Heart left ventricle (tissue), 16 donors: ENCODE results near the gene CRLF1. TPM values are rescaled to one million over a fixed set of nuclear protein-coding genes. Genes with fewer than 3 reads are reported as not detected.

ENCODE experiments used
- ATAC-seq, 4 donors: fragments of 200-7000 bp; cut with Tn5 transposase; one replicate each; pipeline ENCODE4 v1.9.1; 2020 to 2022; ENCODE audit warnings: moderate library complexity in 4 of 4, mild to moderate bottlenecking in 3 of 4, moderate number of reproducible peaks in 1 of 4
- DNase-seq, 5 donors: peaks; one replicate each; pipeline ENCODE4 v3.0.0-alpha.2; 2020
- H3K27ac ChIP-seq, 12 donors: fragments of 200-600 bp; sonication (generic) in 4 of 12; one replicate each; pipeline versions ENCODE4 v1.5.0 to v1.8.0; 2016 to 2022; ENCODE audit warnings: mild to moderate bottlenecking in 2 of 12
- H3K27me3 ChIP-seq, 9 donors: fragments of 200-600 bp; sonication (generic) in 2 of 9; one replicate each; pipeline versions ENCODE4 v1.5.1 to v1.8.0; 2016 to 2022; ENCODE audit warnings: mild to moderate bottlenecking in 3 of 9
- H3K36me3 ChIP-seq, 9 donors: fragments of 200-600 bp; sonication (generic) in 2 of 9; one replicate each; pipeline versions ENCODE4 v1.5.0 to v1.8.0; 2018 to 2022; ENCODE audit warnings: mild to moderate bottlenecking in 2 of 9
- H3K4me1 ChIP-seq, 12 donors: fragments of 200-600 bp; sonication (generic) in 4 of 12; one replicate each; pipeline versions ENCODE4 v1.5.0 to v1.8.0; 2016 to 2022; ENCODE audit warnings: mild to moderate bottlenecking in 3 of 12
- H3K4me3 ChIP-seq, 12 donors: fragments of 200-600 bp; sonication (generic) in 4 of 12; one replicate each; pipeline versions ENCODE4 v1.5.0 to v1.8.0; 2017 to 2022; ENCODE audit warnings: mild to moderate bottlenecking in 9 of 12, moderate library complexity in 4 of 12
- H3K9me3 ChIP-seq, 12 donors: fragments of 200-600 bp; sonication (generic) in 4 of 12; one replicate each; pipeline versions ENCODE4 v1.5.0 to v1.8.0; 2016 to 2022; ENCODE audit warnings: mild to moderate bottlenecking in 1 of 12
- POLR2A ChIP-seq, 2 donors: fragments of 450-650 bp; IDR thresholded peaks; one replicate each; pipeline ENCODE4 v1.6.1; 2017; ENCODE audit warnings: antibody characterized with exemption in 2 of 2, mild to moderate bottlenecking in 2 of 2, moderate library complexity in 2 of 2
- WGBS, 4 donors: extraction: QIAGEN DNeasy Blood & Tissue Kit in 2 of 4; methylation state at CpG; one replicate each; pipeline versions ENCODE4 v1.1.5 to v1.1.7; 2013 to 2018; 5-methylcytosine and 5-hydroxymethylcytosine counted together
- intact Hi-C, 10 donors: fragments of 100-400 bp; cut with DNase I; formaldehyde crosslinking; loops; one replicate each; pipeline versions ENCODE4 v1.11.1 to v1.14.2; 2022
- long read RNA-seq, 3 donors: library from polyadenylated mRNA; unstranded; transcript quantifications; one replicate each; pipeline ENCODE4 v2.0.0, GENCODE V29; 2020 to 2021
- polyA plus RNA-seq, 2 donors: library from polyadenylated mRNA; stranded (reverse); fragments of 200-250 nt; gene quantifications; one replicate each; pipeline ENCODE4 v1.2.3, GENCODE V29; 2013
- total RNA-seq, 9 donors: library from RNA; depleted of rRNA in 2 of 9; stranded (reverse); fragments of >200 nt in 2 of 9; fragmentation: NEBNext Ultra II Directional in 3 of 9; extraction: Animal tissue kit (Norgen Biotek cat#: 25700) in 3 of 9; gene quantifications; one replicate each; pipeline versions ENCODE4 v1.1.0 to v1.2.4, GENCODE V29; 2016 to 2023
- TF ChIP-seq, protein P1 (sequence below), 12 donors: fragments of 200-600 bp; sonication (generic) in 4 of 12; IDR thresholded peaks; one replicate each; pipeline versions ENCODE4 v1.5.0 to v1.8.0; 2018 to 2022; ENCODE audit warnings: antibody characterized with exemption in 12 of 12, mild to moderate bottlenecking in 5 of 12
- donor health status: ischemic (EF 13 %, LVEDD 7.1; RV severe dilation, severe dysfunction).
- donor health status: healthy with polysubstance abuse.
- donor health status: DM: no; HTN: yes; CAD: no.
- donor health status: DM: no; HTN: no; CAD: no.
- donor health status: ischemic (EF 25% LVEDD 6.9; RV normal size, moderate dysfunction).
- donor health status: ischemic (EF 25% LVEDD 5.7; RV mildly dilated, moderate dysfunction).
- donor health status: healthy.
- donor health status: DM: yes; HTN: yes; CAD: no.
- donor health status: ischemic (EF 35%, LVEDD 5.7; RV mildly dilated, moderate dysfunction).
- donor health status: nonischemic (EF 11% LVEDD 7.7; RV severe dilation, severe dysfunction).
- donor health status: DM: yes; HTN: yes; CAD: no.
- donor health status: PGD.
- donor health status: ischemic (EF 29% LVEDD 5.4; RV normal size, mild dysfunction).
- donor health status: nonischemic (EF 23%, LVEDD 6.1; RV moderate dilation, normal function).

CRLF1 gene
- total RNA-seq: 10 to 100 TPM in 4 of 9 donors, 1 to 10 TPM in 5; 2.8 to 60.5 (median 9.9) TPM
- polyA plus RNA-seq: 10 to 100 TPM; 50.2 to 64.0 TPM
- long read RNA-seq, donor 1, partial matches to known transcripts: 0 of 10 reads
- long read RNA-seq, donor 1, other reads (novel, unspliced or antisense): 8 of 10 reads
- long read RNA-seq, donor 2, partial matches to known transcripts: 0 of 7 reads
- long read RNA-seq, donor 2, other reads (novel, unspliced or antisense): 6 of 7 reads
- long read RNA-seq, donor 3, transcript CRLF1-201 (9 exons, 1,792 nt): major isoform, 11 of 26 reads
- long read RNA-seq, donor 3, partial matches to known transcripts: 4 of 26 reads
- long read RNA-seq, donor 3, other reads (novel, unspliced or antisense): 11 of 26 reads

DNA sequence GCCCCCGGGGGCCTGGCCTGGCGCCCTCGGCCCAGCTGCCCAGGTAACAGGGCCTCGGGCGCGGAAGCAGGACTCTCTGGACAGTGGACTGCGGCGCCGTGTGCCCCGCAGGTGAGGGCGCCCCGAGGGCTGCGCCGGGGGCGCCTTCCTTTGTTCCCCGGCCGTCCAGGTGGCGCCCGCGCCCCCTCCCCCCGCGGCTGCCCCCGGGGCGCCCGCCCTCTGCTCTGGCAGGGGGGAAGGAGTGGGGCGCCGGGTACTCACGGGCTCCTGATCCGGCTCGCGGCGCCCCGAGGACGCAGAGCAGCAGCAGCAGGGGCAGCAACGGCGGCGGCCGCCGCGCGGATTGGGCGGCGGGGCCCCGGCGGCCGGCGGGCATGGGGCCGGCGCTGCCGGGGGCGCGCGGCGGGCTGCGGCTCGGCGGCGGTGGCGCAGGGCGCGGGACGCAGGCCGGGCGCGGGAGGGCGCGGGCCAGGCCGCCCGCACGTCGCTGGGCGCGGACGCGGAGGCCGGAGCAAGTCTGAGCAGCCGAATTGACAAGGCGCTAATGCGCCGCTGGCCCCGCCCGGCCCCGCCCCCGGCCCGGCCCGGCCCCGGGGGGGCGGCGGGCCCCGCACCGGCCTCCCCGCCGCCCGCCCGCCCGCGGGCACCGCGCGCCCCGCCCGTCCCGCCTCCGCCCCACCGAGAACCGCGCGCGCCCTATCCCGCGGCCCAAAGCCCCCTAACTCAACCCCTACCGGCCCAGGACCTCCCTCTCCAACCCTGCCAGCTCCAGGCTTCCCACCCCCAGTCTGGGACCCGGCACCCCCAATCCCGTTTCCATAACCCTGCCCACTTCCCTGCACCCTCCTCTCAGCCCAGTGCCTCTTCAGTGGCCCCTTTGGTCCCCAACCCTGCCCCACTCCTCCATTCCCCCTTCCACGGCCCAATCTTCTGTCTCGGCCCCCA, at the start of gene CRLF1:
Gene CRLF1, minus strand, starts transcription at position 519 of the 945 bp plus-strand sequence. Its CDS starts 143 bp downstream, at position 376.
- no peak for DNase-seq
- TF ChIP-seq POLR2A (IDR thresholded peaks at IDR 0.05): no peak
- TF ChIP-seq, protein P1, sequence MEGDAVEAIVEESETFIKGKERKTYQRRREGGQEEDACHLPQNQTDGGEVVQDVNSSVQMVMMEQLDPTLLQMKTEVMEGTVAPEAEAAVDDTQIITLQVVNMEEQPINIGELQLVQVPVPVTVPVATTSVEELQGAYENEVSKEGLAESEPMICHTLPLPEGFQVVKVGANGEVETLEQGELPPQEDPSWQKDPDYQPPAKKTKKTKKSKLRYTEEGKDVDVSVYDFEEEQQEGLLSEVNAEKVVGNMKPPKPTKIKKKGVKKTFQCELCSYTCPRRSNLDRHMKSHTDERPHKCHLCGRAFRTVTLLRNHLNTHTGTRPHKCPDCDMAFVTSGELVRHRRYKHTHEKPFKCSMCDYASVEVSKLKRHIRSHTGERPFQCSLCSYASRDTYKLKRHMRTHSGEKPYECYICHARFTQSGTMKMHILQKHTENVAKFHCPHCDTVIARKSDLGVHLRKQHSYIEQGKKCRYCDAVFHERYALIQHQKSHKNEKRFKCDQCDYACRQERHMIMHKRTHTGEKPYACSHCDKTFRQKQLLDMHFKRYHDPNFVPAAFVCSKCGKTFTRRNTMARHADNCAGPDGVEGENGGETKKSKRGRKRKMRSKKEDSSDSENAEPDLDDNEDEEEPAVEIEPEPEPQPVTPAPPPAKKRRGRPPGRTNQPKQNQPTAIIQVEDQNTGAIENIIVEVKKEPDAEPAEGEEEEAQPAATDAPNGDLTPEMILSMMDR (IDR thresholded peaks at IDR 0.05): no peak
- H3K4me3 ChIP-seq: peak within 1 kb of the TSS in 10 of 12 donors; percentile 7 to 51 (median 40)
- H3K9me3 ChIP-seq: no peaks in the 10 kb centered on the region
- peaks cover 41 to 95% (median 82%) of the 10 kb centered on the region in 9 donors for H3K27me3 ChIP-seq
- 1 to 3% (median 2%) methylated on average over 11 to 108 of the region's 116 CpGs for WGBS, 4 donors
- ATAC-seq: peak in 1 of 4 donors; percentile 11
- H3K36me3 ChIP-seq: no peaks in the 10 kb centered on the region
- intact Hi-C loops: no loop called here
- H3K4me1 ChIP-seq: peaks cover 0 to 56% (median 25%) of the 10 kb centered on the region in 12 donors
- H3K27ac ChIP-seq: peak within 1 kb of the TSS in 2 of 12 donors; percentile 7 to 13

GRCh38 chr19:18655173-18655844, 48.7 kb upstream of the CRLF1 start:
- Histone ChIP-seq H3K27me3 (no peaks in the 10 kb centered on the region), H3K36me3 (no peaks in the 10 kb centered on the region), H3K4me3 (no peak overlapping the region), H3K9me3 (no peaks in the 10 kb centered on the region), H3K4me1 (peaks cover 0 to 58% (median 43%) of the 10 kb centered on the region in 12 donors), H3K27ac (no peak overlapping the region)
- ATAC-seq: no peak
- intact Hi-C loops: loop anchor here in 1 of 10 donors (10.0 kb wide), 1 partner anchor 61 kb away; no protein-coding TSS in a partner anchor
- 94 to 96% (median 95%) methylated on average over 11 to 13 of the region's 13 CpGs for WGBS, 4 donors
- TF ChIP-seq, protein P1 (IDR thresholded peaks at IDR 0.05): no peak
- TF ChIP-seq POLR2A (IDR thresholded peaks at IDR 0.05): no peak
- no peak for DNase-seq

- no peak for ATAC-seq
Measured at GRCh38 chr19:18654469-18654868, 47.9 kb upstream of the CRLF1 start.

More at GRCh38 chr19:18654469-18654868, 47.9 kb upstream of the CRLF1 start:
- WGBS, 4 donors: 97 to 98% (median 97%) methylated on average over 7 of the region's 7 CpGs
- Histone ChIP-seq H3K4me3 (no peak overlapping the region), H3K27ac (no peak overlapping the region), H3K36me3 (no peaks in the 10 kb centered on the region), H3K4me1 (peaks cover 3 to 59% (median 45%) of the 10 kb centered on the region in 12 donors), H3K9me3 (no peaks in the 10 kb centered on the region), H3K27me3 (no peaks in the 10 kb centered on the region)
- intact Hi-C loops: loop anchor here in 1 of 10 donors (10.0 kb wide), 1 partner anchor 60 kb away; no protein-coding TSS in a partner anchor
- TF ChIP-seq POLR2A (IDR thresholded peaks at IDR 0.05): no peak
- TF ChIP-seq, protein P1 (IDR thresholded peaks at IDR 0.05): no peak
- no peak for DNase-seq
